SK-N-SH (cell line): ENCODE data around the gene GRB10. TPM values are rescaled to one million over a fixed set of nuclear protein-coding genes. Genes with fewer than 3 reads are reported as not detected.

ENCODE experiments used
- CTCF ChIA-PET: fragments of 300-600, 350-600 bp; formaldehyde crosslinking; extraction: SDS; loops from one replicate; lab custom pipeline; 2021; lab: Yijun Ruan, JAX
- POLR2A ChIA-PET: fragments of 350-600 bp; sonication (Branson Sonifier 250); formaldehyde crosslinking; extraction: SDS; loops from one replicate; lab custom pipeline; 2020; ENCODE audit warnings: antibody characterized with exemption, inconsistent platforms; lab: Yijun Ruan, JAX
- DNase-seq: peaks from one replicate; pipeline ENCODE4 v3.0.0; 2012
- H2AFZ ChIP-seq: fragments of 200-600 bp; sonication (generic); 2 replicates; pipeline ENCODE4 v1.8.1; 2016; ENCODE audit warnings: antibody characterized with exemption, mild to moderate bottlenecking, low read depth
- H3F3A ChIP-seq: fragments of 200-600 bp; sonication (generic); replicated peaks from 2 replicates; pipeline ENCODE3; 2016; ENCODE audit warnings: antibody characterized with exemption, mild to moderate bottlenecking; ENCODE audit not compliant: insufficient read depth
- H3K27ac ChIP-seq, 2 experiments: fragments of 200-500 bp in 1 of 2; fragments of 200-600 bp in 1 of 2; sonication (Bioruptor generic) in 1 of 2; sonication (generic), shearing (Covaris generic) in 1 of 2; 2 replicates each; pipeline versions ENCODE4 v1.5.1 to v1.6.1; 2014 to 2016; ENCODE audit warnings: low read depth in 2 of 2, inconsistent platforms in 1 of 2, low read length in 1 of 2, mild to moderate bottlenecking in 1 of 2, mixed read lengths in 1 of 2
- H3K27me3 ChIP-seq: fragments of 200-600 bp; sonication (generic), shearing (Covaris generic); 2 replicates; pipeline ENCODE4 v1.6.1; 2016; ENCODE audit warnings: mixed run types; ENCODE audit not compliant: insufficient read depth
- H3K36me3 ChIP-seq, 2 experiments: fragments of 200-500 bp in 1 of 2; fragments of 200-600 bp in 1 of 2; sonication (Bioruptor generic) in 1 of 2; sonication (generic) in 1 of 2; replicated peaks in 1 of 2; 2 replicates each; pipeline versions ENCODE3 to v1.5.1; 2014 to 2016; ENCODE audit warnings: low read length in 1 of 2, mild to moderate bottlenecking in 1 of 2; ENCODE audit not compliant: insufficient read depth in 2 of 2, control insufficient read depth in 1 of 2
- H3K4me1 ChIP-seq, 2 experiments: fragments of 200-500 bp in 1 of 2; fragments of 200-600 bp in 1 of 2; sonication (Bioruptor generic) in 1 of 2; sonication (generic), shearing (Covaris generic) in 1 of 2; 2 replicates each; pipeline versions ENCODE4 v1.5.1 to v1.6.1; 2014 to 2016; ENCODE audit warnings: low read depth in 1 of 2, low read length in 1 of 2, mixed run types in 1 of 2; ENCODE audit not compliant: insufficient read depth in 2 of 2, control insufficient read depth in 1 of 2
- H3K4me2 ChIP-seq: fragments of 200-600 bp; sonication (generic), shearing (Covaris generic); 2 replicates; pipeline ENCODE4 v1.6.1; 2017; ENCODE audit warnings: mixed run types
- H3K4me3 ChIP-seq, 2 experiments: fragments of 200-500 bp in 1 of 2; fragments of 200-600 bp in 1 of 2; sonication (Bioruptor generic) in 1 of 2; sonication (generic), shearing (Covaris generic) in 1 of 2; 2 replicates each; pipeline versions ENCODE4 v1.5.1 to v1.8.1; 2014 to 2016; ENCODE audit warnings: low read depth in 2 of 2, inconsistent platforms in 1 of 2, low read length in 1 of 2, mild to moderate bottlenecking in 1 of 2, mixed read lengths in 1 of 2, moderate library complexity in 1 of 2
- H3K79me2 ChIP-seq: fragments of 200-600 bp; sonication (generic); 2 replicates; pipeline ENCODE4 v1.8.1; 2017; ENCODE audit warnings: mild to moderate bottlenecking; ENCODE audit not compliant: insufficient read depth
- H3K9ac ChIP-seq: fragments of 200-600 bp; sonication (generic); 2 replicates; pipeline ENCODE4 v1.6.1; 2017; ENCODE audit warnings: mixed run types
- H3K9me2 ChIP-seq: fragments of 200-600 bp; sonication (generic); 2 replicates; pipeline ENCODE4 v1.6.1; 2017; ENCODE audit warnings: mixed run types
- H3K9me3 ChIP-seq: fragments of 200-600 bp; sonication (generic); 2 replicates; pipeline ENCODE4 v1.6.1; 2017; ENCODE audit warnings: mixed run types, mild to moderate bottlenecking, moderate library complexity
- H4K20me1 ChIP-seq: fragments of 200-600 bp; sonication (generic); 2 replicates; pipeline ENCODE4 v1.6.1; 2017; ENCODE audit warnings: mild to moderate bottlenecking, mixed run types; ENCODE audit not compliant: insufficient read depth
- CHD2 ChIP-seq: fragments of 150-350 bp; IDR thresholded peaks from 2 replicates; pipeline ENCODE4 v1.6.1; 2018; ENCODE audit warnings: low read length; ENCODE audit not compliant: partially characterized antibody
- CTCF ChIP-seq: fragments of 200-600 bp; sonication (generic); IDR thresholded peaks from 2 replicates; pipeline ENCODE4 v1.6.1; 2017; ENCODE audit warnings: antibody characterized with exemption, mild to moderate bottlenecking, moderate library complexity
- ELF1 ChIP-seq: IDR thresholded peaks from 2 replicates; pipeline ENCODE4 v1.4.0; 2012
- EZH2phosphoT487 ChIP-seq: fragments of 200-600 bp; sonication (generic); IDR thresholded peaks from 2 replicates; pipeline ENCODE4 v1.6.1; 2017; ENCODE audit warnings: low read depth, mixed run types, mild to moderate bottlenecking, antibody characterized with exemption, moderate library complexity, borderline replicate concordance
- FOSL2 ChIP-seq: IDR thresholded peaks from 2 replicates; pipeline ENCODE4 v1.4.0; 2012; ENCODE audit warnings: low read depth, mild to moderate bottlenecking, moderate library complexity, borderline replicate concordance
- FOXJ3 ChIP-seq: sonication (generic); formaldehyde crosslinking; IDR thresholded peaks from 2 replicates; pipeline ENCODE4 v1.5.1; 2020; ENCODE audit warnings: mild to moderate bottlenecking, missing genetic modification reagents
- GATA2 ChIP-seq: sonication (generic); formaldehyde crosslinking; IDR thresholded peaks from 2 replicates; pipeline ENCODE4 v1.5.0; 2020; ENCODE audit warnings: mild to moderate bottlenecking, missing genetic modification reagents
- NFIC ChIP-seq: IDR thresholded peaks from 2 replicates; pipeline ENCODE4 v1.4.0; 2012; ENCODE audit warnings: borderline replicate concordance
- NRF1 ChIP-seq: IDR thresholded peaks from 2 replicates; pipeline ENCODE4 v1.6.1; 2012; ENCODE audit warnings: low read depth, mild to moderate bottlenecking, low read length
- RCOR1 ChIP-seq: fragments of 150-350 bp; IDR thresholded peaks from 2 replicates; pipeline ENCODE4 v1.6.1; 2017; ENCODE audit warnings: antibody characterized with exemption, low read length
- SMC3 ChIP-seq: IDR thresholded peaks from 2 replicates; pipeline ENCODE4 v1.6.1; 2012; ENCODE audit warnings: low read depth, low read length, improper control_type of control experiment
- TCF12 ChIP-seq: IDR thresholded peaks from 2 replicates; pipeline ENCODE4 v1.4.0; 2012
- TEAD4 ChIP-seq: IDR thresholded peaks from 2 replicates; pipeline ENCODE4 v1.4.0; 2012; ENCODE audit warnings: mild to moderate bottlenecking, borderline replicate concordance; ENCODE audit not compliant: insufficient read depth
- USF1 ChIP-seq: IDR thresholded peaks from 2 replicates; pipeline ENCODE4 v1.4.0; 2012; ENCODE audit warnings: low read depth, borderline replicate concordance
- YY1 ChIP-seq: IDR thresholded peaks from 2 replicates; pipeline ENCODE4 v1.4.0; 2012; ENCODE audit warnings: low read depth, mild to moderate bottlenecking
- WGBS: methylation state at CpG from one replicate; pipeline ENCODE4 v1.1.6; 2017; ENCODE audit warnings: low lambda C conversion rate; 5-methylcytosine and 5-hydroxymethylcytosine counted together
- polyA plus RNA-seq, 3 experiments: library from polyadenylated mRNA; depleted of rRNA; stranded (reverse); fragments of >200 nt; gene quantifications; 2 replicates each; pipeline ENCODE4 v1.2.3, GENCODE V29; 2012
- TF ChIP-seq, protein P1 (sequence below): IDR thresholded peaks from 2 replicates; pipeline ENCODE4 v1.4.0; 2012; ENCODE audit warnings: low read depth, borderline replicate concordance
- TF ChIP-seq, protein P2 (sequence below): IDR thresholded peaks from 2 replicates; pipeline ENCODE4; 2012
- TF ChIP-seq, protein P3 (sequence below): IDR thresholded peaks from 2 replicates; pipeline ENCODE4 v1.6.1; 2012; ENCODE audit warnings: mild to moderate bottlenecking, low read depth, low read length, moderate library complexity
- TF ChIP-seq, protein P4 (sequence below): fragments of 150-350 bp; IDR thresholded peaks from 2 replicates; pipeline ENCODE4 v1.6.1; 2016; ENCODE audit warnings: mild to moderate bottlenecking, low read depth, low read length
- TF ChIP-seq, protein P5 (sequence below): fragments of 150-350 bp; IDR thresholded peaks from 2 replicates; pipeline ENCODE4 v1.6.1; 2017; ENCODE audit warnings: antibody characterized with exemption, low read length, low read depth, borderline replicate concordance

The GRB10 gene
- polyA plus RNA-seq, 1 of the 3 experiments (the other 2 are of a cell fraction), result 5.1 TPM

DNA sequence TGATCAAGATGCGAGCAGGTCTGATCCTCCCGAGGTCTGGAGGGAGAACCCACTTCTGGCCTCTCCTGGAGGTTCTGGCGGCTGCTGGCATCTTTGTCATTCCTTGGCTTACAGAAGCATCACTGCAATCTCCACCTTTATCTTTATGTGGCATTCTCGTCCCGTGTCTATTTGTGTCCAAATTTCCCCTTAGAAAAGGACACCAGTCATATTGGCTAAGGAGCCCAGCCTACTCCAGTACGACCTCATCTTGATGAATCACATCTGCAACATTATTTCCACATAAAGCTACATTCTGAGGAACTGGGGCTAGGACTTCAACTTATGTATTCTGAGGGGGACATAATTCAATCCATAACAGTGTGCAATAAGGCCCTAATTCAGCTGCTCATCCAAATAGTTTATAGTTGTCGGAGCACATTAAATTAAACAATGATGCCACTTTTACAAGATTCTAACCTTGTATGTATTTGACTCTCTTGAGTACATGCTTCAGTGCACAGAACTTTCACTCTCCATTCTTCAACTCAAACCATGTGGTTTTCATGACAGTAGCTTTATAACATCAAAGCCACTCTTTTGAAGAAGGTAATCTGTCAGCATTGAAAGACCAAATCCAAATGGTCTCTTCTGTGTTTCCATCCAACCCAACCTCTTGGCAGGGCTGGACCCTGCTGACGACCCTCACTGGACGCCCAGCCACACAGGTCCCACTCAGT, 131.3 kb downstream of the GRB10 start:
- TF ChIP-seq SMC3 (no peak), FOSL2 (no peak), RCOR1 (no peak), CHD2 (no peak), USF1 (no peak), ELF1 (no peak), FOXJ3 (CRISPR knock-in tag) (no peak), TCF12 (no peak), YY1 (no peak), EZH2phosphoT487 (no peak), NFIC (no peak), GATA2 (CRISPR knock-in tag) (no peak), CTCF (no peak), TEAD4 (no peak), NRF1 (no peak)
- TF ChIP-seq, protein P1, sequence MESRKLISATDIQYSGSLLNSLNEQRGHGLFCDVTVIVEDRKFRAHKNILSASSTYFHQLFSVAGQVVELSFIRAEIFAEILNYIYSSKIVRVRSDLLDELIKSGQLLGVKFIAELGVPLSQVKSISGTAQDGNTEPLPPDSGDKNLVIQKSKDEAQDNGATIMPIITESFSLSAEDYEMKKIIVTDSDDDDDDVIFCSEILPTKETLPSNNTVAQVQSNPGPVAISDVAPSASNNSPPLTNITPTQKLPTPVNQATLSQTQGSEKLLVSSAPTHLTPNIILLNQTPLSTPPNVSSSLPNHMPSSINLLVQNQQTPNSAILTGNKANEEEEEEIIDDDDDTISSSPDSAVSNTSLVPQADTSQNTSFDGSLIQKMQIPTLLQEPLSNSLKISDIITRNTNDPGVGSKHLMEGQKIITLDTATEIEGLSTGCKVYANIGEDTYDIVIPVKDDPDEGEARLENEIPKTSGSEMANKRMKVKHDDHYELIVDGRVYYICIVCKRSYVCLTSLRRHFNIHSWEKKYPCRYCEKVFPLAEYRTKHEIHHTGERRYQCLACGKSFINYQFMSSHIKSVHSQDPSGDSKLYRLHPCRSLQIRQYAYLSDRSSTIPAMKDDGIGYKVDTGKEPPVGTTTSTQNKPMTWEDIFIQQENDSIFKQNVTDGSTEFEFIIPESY, result no peak
- TF ChIP-seq, protein P2, sequence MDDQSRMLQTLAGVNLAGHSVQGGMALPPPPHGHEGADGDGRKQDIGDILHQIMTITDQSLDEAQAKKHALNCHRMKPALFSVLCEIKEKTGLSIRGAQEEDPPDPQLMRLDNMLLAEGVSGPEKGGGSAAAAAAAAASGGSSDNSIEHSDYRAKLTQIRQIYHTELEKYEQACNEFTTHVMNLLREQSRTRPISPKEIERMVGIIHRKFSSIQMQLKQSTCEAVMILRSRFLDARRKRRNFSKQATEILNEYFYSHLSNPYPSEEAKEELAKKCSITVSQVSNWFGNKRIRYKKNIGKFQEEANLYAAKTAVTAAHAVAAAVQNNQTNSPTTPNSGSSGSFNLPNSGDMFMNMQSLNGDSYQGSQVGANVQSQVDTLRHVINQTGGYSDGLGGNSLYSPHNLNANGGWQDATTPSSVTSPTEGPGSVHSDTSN, result no peak
- TF ChIP-seq, protein P3, sequence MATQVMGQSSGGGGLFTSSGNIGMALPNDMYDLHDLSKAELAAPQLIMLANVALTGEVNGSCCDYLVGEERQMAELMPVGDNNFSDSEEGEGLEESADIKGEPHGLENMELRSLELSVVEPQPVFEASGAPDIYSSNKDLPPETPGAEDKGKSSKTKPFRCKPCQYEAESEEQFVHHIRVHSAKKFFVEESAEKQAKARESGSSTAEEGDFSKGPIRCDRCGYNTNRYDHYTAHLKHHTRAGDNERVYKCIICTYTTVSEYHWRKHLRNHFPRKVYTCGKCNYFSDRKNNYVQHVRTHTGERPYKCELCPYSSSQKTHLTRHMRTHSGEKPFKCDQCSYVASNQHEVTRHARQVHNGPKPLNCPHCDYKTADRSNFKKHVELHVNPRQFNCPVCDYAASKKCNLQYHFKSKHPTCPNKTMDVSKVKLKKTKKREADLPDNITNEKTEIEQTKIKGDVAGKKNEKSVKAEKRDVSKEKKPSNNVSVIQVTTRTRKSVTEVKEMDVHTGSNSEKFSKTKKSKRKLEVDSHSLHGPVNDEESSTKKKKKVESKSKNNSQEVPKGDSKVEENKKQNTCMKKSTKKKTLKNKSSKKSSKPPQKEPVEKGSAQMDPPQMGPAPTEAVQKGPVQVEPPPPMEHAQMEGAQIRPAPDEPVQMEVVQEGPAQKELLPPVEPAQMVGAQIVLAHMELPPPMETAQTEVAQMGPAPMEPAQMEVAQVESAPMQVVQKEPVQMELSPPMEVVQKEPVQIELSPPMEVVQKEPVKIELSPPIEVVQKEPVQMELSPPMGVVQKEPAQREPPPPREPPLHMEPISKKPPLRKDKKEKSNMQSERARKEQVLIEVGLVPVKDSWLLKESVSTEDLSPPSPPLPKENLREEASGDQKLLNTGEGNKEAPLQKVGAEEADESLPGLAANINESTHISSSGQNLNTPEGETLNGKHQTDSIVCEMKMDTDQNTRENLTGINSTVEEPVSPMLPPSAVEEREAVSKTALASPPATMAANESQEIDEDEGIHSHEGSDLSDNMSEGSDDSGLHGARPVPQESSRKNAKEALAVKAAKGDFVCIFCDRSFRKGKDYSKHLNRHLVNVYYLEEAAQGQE, result no peak
- TF ChIP-seq, protein P4, sequence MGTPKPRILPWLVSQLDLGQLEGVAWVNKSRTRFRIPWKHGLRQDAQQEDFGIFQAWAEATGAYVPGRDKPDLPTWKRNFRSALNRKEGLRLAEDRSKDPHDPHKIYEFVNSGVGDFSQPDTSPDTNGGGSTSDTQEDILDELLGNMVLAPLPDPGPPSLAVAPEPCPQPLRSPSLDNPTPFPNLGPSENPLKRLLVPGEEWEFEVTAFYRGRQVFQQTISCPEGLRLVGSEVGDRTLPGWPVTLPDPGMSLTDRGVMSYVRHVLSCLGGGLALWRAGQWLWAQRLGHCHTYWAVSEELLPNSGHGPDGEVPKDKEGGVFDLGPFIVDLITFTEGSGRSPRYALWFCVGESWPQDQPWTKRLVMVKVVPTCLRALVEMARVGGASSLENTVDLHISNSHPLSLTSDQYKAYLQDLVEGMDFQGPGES, result no peak
- TF ChIP-seq, protein P5, sequence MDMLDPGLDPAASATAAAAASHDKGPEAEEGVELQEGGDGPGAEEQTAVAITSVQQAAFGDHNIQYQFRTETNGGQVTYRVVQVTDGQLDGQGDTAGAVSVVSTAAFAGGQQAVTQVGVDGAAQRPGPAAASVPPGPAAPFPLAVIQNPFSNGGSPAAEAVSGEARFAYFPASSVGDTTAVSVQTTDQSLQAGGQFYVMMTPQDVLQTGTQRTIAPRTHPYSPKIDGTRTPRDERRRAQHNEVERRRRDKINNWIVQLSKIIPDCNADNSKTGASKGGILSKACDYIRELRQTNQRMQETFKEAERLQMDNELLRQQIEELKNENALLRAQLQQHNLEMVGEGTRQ, result no peak
- TF ChIP-seq, all 33 proteins: peak for 0

More for the DNA sequence above, 131.3 kb downstream of the GRB10 start:
- H3K27me3 ChIP-seq, result no peaks in the 10 kb centered on the region
- POLR2A ChIA-PET, result no interaction called here
- no peak overlapping the region for H3K4me3 ChIP-seq
- H3F3A ChIP-seq, result no peaks in the 10 kb centered on the region
- no peak overlapping the region for H2AFZ ChIP-seq
- peaks cover 2% of the 10 kb centered on the region for H3K79me2 ChIP-seq
- H3K4me1 ChIP-seq, result peaks cover 0 to 9% of the 10 kb centered on the region in 2 experiments; a peak in 1 of 4 replicates
- H3K4me2 ChIP-seq, result no peak overlapping the region
- H3K9me3 ChIP-seq, result no peaks in the 10 kb centered on the region
- CTCF ChIA-PET, result interaction anchor here (0.8 to 1.7 kb wide), 3 partner anchors 10 to 21 kb away, joined by 3 to 5 read pairs (median 4); no protein-coding TSS in a partner anchor
- no peak overlapping the region for H3K27ac ChIP-seq
- H3K9me2 ChIP-seq, result no peaks in the 10 kb centered on the region
- peaks cover 46% of the 10 kb centered on the region for H4K20me1 ChIP-seq
- WGBS, result 66% methylated on average over 9 of the region's 9 CpGs
- DNase-seq, result no peak
- H3K9ac ChIP-seq, result no peak overlapping the region
- H3K36me3 ChIP-seq, result peaks cover 0 to 7% of the 10 kb centered on the region in 2 experiments
